DOHH2 (cell line): ENCODE measurements around the gene LEKR1.

Experiments
- EZH2phosphoT487 ChIP-seq: fragments of 200-600 bp; sonication (generic); IDR thresholded peaks from 2 replicates; pipeline ENCODE4 v1.6.1; 2017; ENCODE audit warnings: borderline replicate concordance, mild to moderate bottlenecking, antibody characterized with exemption, low read length, moderate library complexity, mixed read lengths
- TF ChIP-seq, protein P1 (sequence below): fragments of 200-600 bp; sonication (generic); IDR thresholded peaks from one replicate; pipeline ENCODE4 v1.5.1; 2014; ENCODE audit warnings: antibody characterized with exemption, mild to moderate bottlenecking, low read depth, low read length; ENCODE audit not compliant: poor library complexity, severe bottlenecking

DNA sequence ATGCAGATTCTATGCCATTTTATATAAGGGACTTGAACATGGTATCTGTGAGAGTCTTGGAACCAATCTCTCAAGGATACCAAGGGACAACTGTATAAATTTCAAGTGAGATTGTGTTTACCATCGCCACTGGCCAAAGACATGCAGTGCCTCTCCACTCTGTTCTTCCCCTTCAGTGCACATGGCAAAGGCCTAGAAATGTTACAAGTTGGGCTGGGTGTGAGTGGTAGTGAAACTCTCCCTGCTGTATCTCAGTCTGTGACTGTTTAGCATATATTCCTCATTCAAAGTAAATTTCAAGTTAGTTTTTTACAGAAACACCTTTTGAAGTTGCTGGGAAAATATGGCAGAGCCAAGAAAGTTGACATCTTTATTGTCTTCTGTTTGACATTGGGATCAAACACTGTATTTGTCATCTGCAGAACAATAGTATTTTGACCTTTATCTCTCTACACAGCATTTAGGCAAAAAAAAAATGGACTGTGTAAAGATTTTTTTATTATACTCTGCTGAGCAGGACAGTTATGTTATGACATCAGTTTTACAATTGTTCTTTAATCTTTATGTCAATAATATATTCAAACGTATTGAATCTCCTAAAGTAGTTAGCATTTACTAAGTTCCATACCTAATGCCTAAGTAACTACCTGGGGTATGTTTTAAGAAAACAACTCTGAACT is 232.4 kb downstream of the LEKR1 start:
- TF ChIP-seq, protein P1, sequence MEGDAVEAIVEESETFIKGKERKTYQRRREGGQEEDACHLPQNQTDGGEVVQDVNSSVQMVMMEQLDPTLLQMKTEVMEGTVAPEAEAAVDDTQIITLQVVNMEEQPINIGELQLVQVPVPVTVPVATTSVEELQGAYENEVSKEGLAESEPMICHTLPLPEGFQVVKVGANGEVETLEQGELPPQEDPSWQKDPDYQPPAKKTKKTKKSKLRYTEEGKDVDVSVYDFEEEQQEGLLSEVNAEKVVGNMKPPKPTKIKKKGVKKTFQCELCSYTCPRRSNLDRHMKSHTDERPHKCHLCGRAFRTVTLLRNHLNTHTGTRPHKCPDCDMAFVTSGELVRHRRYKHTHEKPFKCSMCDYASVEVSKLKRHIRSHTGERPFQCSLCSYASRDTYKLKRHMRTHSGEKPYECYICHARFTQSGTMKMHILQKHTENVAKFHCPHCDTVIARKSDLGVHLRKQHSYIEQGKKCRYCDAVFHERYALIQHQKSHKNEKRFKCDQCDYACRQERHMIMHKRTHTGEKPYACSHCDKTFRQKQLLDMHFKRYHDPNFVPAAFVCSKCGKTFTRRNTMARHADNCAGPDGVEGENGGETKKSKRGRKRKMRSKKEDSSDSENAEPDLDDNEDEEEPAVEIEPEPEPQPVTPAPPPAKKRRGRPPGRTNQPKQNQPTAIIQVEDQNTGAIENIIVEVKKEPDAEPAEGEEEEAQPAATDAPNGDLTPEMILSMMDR: no peak
- TF ChIP-seq EZH2phosphoT487: no peak
